ENCODE results near the gene HMG20A.

The HMG20A gene

GRCh38 chr15:77503240-77503639, 82.6 kb downstream of the HMG20A start:
- DNase-seq: no peak

GRCh38 chr15:77503764-77504163, 83.1 kb downstream of the HMG20A start:
- no peak for DNase-seq

DNA sequence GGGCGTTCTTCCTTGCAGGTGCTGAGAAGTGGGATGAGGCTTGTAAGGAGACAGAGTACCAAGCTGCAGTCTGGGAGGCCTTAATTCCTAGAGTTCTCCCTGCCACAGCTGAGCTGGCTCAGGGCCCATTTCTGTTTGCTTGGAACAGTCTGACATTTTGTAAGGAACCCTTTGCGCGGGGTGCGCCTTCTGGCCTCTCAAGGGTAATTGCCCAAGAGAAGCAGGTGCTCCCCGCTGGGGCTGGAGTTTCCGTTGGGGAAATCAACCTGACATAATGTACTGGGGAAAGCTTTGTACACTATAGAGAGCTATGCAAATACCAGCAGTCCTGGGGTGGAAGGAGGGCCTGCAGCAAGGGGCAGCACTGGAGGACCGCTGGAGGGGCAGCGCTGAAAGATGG, 83.6 kb downstream of the HMG20A start:
- DNase-seq: no peak

DNA sequence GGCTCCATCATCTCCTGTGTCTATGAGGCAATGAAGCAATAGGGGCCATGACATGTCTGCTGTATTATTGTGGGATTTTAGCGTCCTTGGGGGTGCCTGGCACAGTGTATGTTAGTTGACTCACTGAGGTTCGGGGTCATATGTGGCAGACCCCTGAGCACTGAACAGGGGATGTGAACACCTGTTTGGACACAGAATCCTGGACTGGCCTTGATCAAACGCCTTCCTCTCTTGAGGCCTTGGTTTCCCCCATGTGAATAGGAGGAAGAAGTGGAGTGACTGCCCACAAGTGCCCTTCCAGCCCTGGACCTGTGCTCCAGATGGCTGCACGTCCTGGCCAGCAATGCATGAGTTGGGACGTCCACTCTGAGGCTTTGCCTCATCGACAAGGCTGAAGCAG, 84.2 kb downstream of the HMG20A start:
- DNase-seq: no peak

DNA sequence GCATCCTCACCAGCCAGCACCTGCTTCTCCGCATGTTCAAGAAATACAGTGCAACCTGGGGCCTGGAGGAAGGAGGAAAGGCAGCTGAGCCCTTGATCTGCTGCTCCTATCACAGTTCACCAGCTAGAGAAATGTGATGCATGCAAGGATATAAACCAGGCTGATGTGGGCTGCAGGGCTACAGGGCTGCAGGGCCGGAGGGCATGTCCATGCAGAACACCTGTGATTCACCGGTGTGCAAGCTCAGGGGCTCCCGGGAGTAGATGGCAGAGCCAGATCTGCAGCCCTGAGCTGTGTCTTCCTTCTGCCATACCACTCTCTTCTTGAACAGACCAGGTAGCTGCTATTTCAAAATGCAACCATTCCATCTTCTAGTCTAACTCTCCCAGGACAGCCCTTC, 84.9 kb downstream of the HMG20A start:
- DNase-seq: no peak

DNA sequence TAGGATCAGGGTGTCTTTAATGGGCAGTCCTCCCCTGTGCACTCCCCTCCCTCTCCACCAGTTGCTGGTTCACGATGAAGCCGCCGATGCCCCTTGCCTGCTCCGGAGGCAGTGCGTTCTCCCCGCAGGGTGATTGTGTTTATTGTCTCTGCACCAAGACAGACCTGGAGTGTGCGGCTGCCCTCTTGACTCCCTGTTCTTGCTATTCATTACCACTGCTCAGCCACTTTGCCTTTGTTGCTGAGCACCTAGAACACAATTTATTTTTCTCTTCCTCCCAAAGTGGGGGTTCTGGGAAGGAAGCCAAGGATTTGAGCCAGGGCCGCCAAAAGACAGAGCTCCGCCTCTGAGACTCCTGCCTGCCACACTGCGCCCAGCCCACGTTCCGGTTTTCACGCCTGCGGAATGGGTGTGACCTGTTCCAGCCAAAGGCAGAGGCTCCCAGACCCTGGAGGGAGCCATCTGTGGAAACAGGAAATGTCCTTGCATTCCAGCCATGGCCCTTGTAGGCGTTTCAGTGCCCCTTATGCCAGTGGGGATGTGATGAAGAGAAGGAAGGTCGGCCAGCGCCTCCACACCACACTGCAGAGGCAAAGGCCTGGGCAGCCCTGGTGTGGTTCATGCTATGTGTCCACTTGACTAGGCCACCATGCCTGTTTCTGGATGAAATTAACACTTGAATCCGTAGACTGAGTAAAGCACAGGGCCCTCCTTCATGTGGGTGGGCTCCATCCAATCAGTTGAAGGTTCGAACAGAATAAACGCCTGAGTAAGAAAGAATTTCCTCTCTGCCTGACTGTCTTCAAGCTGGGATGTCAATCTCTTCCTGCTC, 85.8 kb downstream of the HMG20A start:
- DNase-seq: no peak

DNA sequence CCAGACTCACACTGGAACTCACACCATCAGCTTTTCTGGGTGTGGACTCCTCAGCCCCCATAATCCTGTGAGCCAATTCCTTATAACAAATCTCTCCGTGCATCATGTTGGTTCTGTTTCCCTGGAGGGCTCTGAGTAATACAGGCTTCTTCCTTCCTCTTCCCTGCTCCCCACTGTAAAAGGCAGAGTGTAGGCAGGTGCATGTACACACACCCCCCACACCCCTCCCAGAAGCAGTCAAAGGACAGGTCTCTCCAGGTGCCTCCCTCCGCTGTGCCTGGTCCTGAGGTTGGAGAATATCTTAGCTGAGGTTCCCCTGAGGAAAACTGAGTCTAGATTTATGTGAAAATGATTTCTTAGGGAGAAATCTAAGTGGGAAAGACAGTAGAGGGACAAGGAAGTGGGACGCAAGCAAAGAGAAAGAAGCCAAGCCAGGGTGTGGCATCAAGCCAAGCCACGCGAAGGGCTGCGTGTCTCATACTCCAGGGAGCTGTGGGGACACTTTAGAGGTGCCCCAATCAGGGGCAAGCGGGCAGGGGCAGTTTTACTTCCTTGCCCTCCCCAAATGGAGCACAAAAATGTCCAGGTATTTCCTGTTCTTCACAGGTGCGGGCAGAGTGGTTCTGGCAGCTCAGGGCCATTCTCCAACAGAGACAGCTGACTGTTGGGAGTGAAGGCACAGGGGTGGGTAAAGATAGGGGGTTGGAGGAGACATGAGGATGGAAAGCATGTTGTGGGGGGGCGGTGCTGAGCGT, 86.6 kb downstream of the HMG20A start:
- no peak for DNase-seq

DNA sequence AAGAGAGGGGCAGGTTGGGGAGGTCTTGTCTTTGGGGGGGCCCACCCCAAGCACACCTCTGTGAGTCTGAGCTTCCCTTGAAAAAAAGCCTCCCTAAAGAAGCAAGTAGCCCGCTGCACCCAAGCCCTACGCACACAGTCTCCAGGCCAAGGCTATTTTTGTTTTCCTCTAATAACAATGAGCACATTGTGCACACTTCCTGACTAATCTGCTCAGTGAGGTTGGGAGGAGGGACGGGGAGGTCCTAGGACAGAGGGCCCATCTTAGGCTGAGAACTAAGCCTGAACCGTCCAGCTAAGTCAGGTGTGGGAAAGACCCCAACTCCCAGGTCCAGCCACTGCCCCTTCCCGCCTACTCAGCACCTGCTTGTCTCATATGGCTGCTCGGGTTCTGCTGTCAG, 87.2 kb downstream of the HMG20A start:
- no peak for DNase-seq

DNA sequence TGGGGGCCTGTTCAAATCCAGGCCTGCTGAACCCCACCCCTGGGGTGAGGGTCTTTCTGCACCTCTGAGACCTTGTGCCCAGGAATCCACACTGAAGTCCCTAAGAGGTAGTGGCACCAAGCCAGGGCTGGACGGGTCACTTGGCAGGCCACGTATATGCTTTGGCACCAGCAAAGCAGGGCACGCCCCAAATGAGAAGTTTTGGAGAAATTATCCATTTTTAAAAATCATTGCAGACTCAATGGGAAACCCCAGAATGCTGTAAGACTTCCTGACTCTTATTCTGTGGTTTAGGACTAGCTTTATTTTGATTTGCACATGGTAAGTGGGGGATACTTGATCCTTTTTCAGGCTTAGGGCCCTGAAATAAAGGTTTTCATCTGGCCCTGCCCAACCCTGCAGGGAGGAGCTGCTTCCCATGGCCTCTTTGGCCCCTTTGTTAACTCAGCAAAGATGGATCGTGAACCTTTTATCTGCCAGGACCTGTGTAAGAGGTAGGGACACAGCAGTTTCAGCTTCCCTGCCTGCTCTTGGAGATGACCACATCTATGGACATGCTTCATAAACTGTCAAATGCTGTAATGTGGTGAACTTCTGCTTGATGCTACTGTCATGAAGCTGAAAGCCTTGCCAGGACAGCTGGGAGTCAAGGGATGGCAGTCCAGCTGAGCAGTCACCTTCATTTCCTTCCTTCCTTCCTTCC, 88.0 kb downstream of the HMG20A start:
- no peak for DNase-seq

- DNase-seq: no peak
These were observed 89.7 kb downstream of the HMG20A start for GRCh38 chr15:77510066-77511057.

- DNase-seq: no peak
These were observed 91.2 kb downstream of the HMG20A start for GRCh38 chr15:77511869-77512268.

GRCh38 chr15:77513226-77513625, 92.5 kb downstream of the HMG20A start:
- no peak for DNase-seq

GRCh38 chr15:77514641-77515402, 94.1 kb downstream of the HMG20A start:
- no peak for DNase-seq

DNA sequence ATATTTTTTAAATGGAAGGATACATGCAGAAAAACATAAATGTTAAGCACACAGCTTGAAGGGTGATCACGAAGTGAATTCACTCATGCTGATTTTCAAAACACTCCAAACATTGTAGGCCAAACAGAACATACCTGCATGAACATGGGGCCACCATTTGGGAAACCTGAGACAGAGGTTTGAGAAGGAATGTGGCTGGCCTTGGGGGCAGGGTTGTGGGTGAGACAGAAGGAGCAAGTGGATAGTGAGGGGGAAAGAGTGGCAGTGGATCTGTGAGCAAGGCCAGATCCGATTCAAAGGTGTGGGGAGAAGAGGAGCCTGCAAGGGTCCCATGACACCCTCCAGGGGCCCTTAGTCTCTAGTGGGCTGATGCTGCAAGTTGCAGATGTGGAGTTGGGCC, 94.9 kb downstream of the HMG20A start:
- DNase-seq: no peak

- DNase-seq: no peak
These were observed 95.4 kb downstream of the HMG20A start for GRCh38 chr15:77516076-77516475.

- no peak for DNase-seq
These were observed 96.1 kb downstream of the HMG20A start for GRCh38 chr15:77516786-77517185.

DNA sequence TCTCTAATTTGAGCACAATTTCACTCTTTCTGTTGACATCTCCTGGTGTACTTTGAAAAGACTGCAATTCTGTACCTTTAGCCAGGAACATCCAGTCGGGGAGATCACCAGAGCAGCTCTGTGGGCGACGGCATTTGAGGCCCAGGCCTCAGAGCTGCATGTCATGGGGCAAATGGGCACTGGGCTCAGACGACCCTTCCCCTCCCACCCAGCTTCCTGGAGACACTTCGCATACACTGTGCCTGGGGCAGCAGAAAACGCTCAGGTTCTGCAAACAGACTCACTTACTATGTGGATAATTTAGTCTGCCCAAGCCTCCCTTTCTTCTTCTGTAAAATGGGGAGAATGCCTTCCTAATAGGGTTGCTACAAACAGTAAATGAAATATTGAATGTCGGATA, 96.9 kb downstream of the HMG20A start:
- no peak for DNase-seq

DNA sequence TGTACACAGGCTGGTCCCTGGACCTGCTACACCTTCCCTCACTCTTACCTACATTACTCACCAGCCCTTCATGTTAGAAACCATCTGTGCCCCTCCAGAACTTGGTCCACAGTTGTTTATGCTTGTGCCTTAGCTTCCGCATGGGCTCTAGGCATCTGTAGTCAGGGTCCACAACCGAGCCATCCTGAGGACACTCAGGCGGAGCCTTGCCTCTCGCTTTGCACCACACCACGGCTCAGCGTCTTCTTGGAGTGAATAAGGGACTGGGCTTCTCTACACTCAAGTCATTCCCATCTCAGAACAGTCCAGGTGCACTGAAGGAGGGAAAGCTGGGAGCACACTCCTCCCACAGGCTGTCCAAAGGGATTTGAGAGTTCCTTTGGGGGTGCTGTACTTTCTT, 97.8 kb downstream of the HMG20A start:
- DNase-seq: no peak

DNA sequence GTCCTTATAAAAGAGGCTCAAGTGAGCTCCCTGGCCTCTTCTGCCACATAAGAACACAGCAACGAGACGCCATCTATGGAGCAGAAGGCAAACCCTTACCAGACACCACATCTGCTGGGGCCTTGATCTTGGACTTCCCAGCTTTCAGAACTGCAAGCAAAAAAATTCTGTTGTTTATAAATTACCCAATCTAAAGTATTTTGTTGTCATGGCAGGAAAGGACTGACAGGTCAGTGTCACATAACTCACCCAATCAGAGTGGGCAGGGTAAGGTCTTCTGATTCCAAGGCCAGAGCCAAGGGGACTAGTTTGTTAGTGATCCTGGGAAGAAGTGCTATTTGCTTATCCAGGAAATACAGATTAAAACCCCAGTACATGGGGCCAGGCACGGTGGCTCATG, 98.9 kb downstream of the HMG20A start:
- DNase-seq: no peak

GRCh38 chr15:77521206-77521605, 100.5 kb downstream of the HMG20A start:
- no peak for DNase-seq

GRCh38 chr15:77525400-77525811, 104.7 kb downstream of the HMG20A start:
- no peak for DNase-seq

All from activated CD4-positive, CD25-positive, alpha-beta regulatory T cell (primary cell).